RWPE1 (cell line): ENCODE results near the gene SLC28A1.

Experiments used
- CTCF ChIA-PET: fragments of 350-600 bp; sonication (Branson Sonifier 250); formaldehyde crosslinking; extraction: SDS; loops from one replicate; lab custom pipeline; 2021; lab: Yijun Ruan, JAX
- POLR2A ChIA-PET: fragments of 400-600 bp; formaldehyde crosslinking; extraction: SDS; loops from one replicate; lab custom pipeline; 2020; ENCODE audit warnings: antibody characterized with exemption; ENCODE audit not compliant: low non-redundant PET; lab: Yijun Ruan, JAX
- DNase-seq: peaks from one replicate; pipeline ENCODE4 v3.0.0; 2012; ENCODE audit warnings: low spot score
- H3K27ac ChIP-seq: fragments of 450-650 bp; 2 replicates; pipeline ENCODE4 v1.5.1; 2017
- CTCF ChIP-seq: fragments of 450-650 bp; conservative IDR thresholded peaks from 2 replicates; pipeline ENCODE4 v1.5.1; 2017; ENCODE audit warnings: low read depth, mild to moderate bottlenecking

SLC28A1 gene

GRCh38 chr15:84909029-84909428 is 24.6 kb downstream of the SLC28A1 start:
- ChIA-PET POLR2A (no interaction called here), CTCF (interaction anchor here (0.7 kb wide), 1 partner anchor 388 kb away, joined by 5 read pairs; no protein-coding TSS in a partner anchor)
- no peak for TF ChIP-seq CTCF
- no peak for DNase-seq
- H3K27ac ChIP-seq: no peak overlapping the region

GRCh38 chr15:84909782-84910181 is 25.3 kb downstream of the SLC28A1 start:
- TF ChIP-seq CTCF: no peak
- H3K27ac ChIP-seq: no peak overlapping the region
- DNase-seq: no peak
- ChIA-PET POLR2A (no interaction called here), CTCF (interaction anchor here (0.7 kb wide), 1 partner anchor 387 kb away, joined by 5 read pairs; no protein-coding TSS in a partner anchor)

GRCh38 chr15:84910928-84911623 is 26.6 kb downstream of the SLC28A1 start:
- POLR2A ChIA-PET: no interaction called here
- peak overlapping the region; percentile 86 for H3K27ac ChIP-seq
- CTCF ChIA-PET: no interaction called here
- no peak for TF ChIP-seq CTCF
- DNase-seq: no peak

- DNase-seq: peak; percentile 66
- H3K27ac ChIP-seq: peak overlapping the region; percentile 86
- TF ChIP-seq CTCF: no peak
- ChIA-PET POLR2A (no interaction called here), CTCF (interaction anchor here (0.6 kb wide), 1 partner anchor 76 kb away, joined by 3 read pairs; no protein-coding TSS in a partner anchor)
These were observed 27.6 kb downstream of the SLC28A1 start for GRCh38 chr15:84911879-84912660.

- DNase-seq: no peak
- ChIA-PET POLR2A (no interaction called here), CTCF (interaction anchor here (0.6 to 1.0 kb wide), 2 partner anchors 15 to 25 kb away, joined by 4 to 5 read pairs; no protein-coding TSS in a partner anchor)
- no peak for TF ChIP-seq CTCF
- peak overlapping the region; percentile 86 for H3K27ac ChIP-seq
These were observed 28.9 kb downstream of the SLC28A1 start for GRCh38 chr15:84913360-84913723.

- CTCF ChIA-PET: no interaction called here
- DNase-seq: no peak
- POLR2A ChIA-PET: no interaction called here
- TF ChIP-seq CTCF: no peak
- peak overlapping the region; percentile 75 for H3K27ac ChIP-seq
These were observed 29.9 kb downstream of the SLC28A1 start for GRCh38 chr15:84914351-84914750.
